WTC11 (cell line): Measurements from ENCODE around the gene FGF13. TPM values are rescaled to one million over a fixed set of nuclear protein-coding genes. Genes with fewer than 3 reads are reported as not detected.

ENCODE experiments used
- microRNA-seq: library from miRNA; unstranded; fragments of <30 nt; microRNA quantifications from one replicate; pipeline ENCODE4 v1.2.0, GENCODE V29; 2022; ENCODE audit warnings: borderline number of aligned reads
- total RNA-seq: library from RNA; stranded (reverse); gene quantifications from 3 replicates; pipeline ENCODE4 v1.2.3, GENCODE V29; 2021

FGF13 gene
- total RNA-seq, 1 experiment from 2014 or later = 32.1 TPM

Small RNAs within 50 kb of the gene (microRNA-seq; reads per million reads assigned to microRNA genes)
- 23.4 reads per million, percentile 41 among the genes with 10 or more reads in this experiment for gene MIR504
